Measurements from ENCODE around the gene NDRG2. TPM values are rescaled to one million over a fixed set of nuclear protein-coding genes. Genes with fewer than 3 reads are reported as not detected.
A peak's percentile ranks its signal among the peaks of the same experiment; 100 is the strongest.

Gene NDRG2
- total and polyA plus RNA-seq, 12 donors: 242 to 420 (median 293) TPM

GRCh38 chr14:21054768-21055145 lies 29.9 kb upstream of the NDRG2 start:
- Histone ChIP-seq H3K27ac (no peak overlapping the region), H3K9me3 (no peaks in the 10 kb centered on the region), H3K27me3 (no peaks in the 10 kb centered on the region), H3K4me1 (peaks cover 0 to 10% (median 0%) of the 10 kb centered on the region in 9 donors), H3K4me3 (no peak overlapping the region), H3K36me3 (no peaks in the 10 kb centered on the region)
- intact Hi-C loops (cut with DNase I): loop anchor here in 1 of 10 donors (10.0 kb wide), 1 partner anchor 510 kb away; no protein-coding TSS in a partner anchor
- DNase-seq (no peak), ATAC-seq (no peak)
- WGBS, 2 donors: 80 to 87% methylated on average over 4 of the region's 4 CpGs
- TF ChIP-seq, protein P1, sequence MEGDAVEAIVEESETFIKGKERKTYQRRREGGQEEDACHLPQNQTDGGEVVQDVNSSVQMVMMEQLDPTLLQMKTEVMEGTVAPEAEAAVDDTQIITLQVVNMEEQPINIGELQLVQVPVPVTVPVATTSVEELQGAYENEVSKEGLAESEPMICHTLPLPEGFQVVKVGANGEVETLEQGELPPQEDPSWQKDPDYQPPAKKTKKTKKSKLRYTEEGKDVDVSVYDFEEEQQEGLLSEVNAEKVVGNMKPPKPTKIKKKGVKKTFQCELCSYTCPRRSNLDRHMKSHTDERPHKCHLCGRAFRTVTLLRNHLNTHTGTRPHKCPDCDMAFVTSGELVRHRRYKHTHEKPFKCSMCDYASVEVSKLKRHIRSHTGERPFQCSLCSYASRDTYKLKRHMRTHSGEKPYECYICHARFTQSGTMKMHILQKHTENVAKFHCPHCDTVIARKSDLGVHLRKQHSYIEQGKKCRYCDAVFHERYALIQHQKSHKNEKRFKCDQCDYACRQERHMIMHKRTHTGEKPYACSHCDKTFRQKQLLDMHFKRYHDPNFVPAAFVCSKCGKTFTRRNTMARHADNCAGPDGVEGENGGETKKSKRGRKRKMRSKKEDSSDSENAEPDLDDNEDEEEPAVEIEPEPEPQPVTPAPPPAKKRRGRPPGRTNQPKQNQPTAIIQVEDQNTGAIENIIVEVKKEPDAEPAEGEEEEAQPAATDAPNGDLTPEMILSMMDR (IDR thresholded peaks at IDR 0.05): no peak

GRCh38 chr14:21054123-21054767 lies 29.4 kb upstream of the NDRG2 start:
- Histone ChIP-seq H3K27me3 (no peaks in the 10 kb centered on the region), H3K4me1 (peaks cover 0 to 10% (median 0%) of the 10 kb centered on the region in 9 donors), H3K36me3 (no peaks in the 10 kb centered on the region), H3K9me3 (no peaks in the 10 kb centered on the region), H3K27ac (no peak overlapping the region), H3K4me3 (no peak overlapping the region)
- WGBS, 2 donors: 74 to 83% methylated on average over 3 of the region's 3 CpGs
- ATAC-seq: peak in 1 of 8 donors; percentile 30
- TF ChIP-seq, protein P1 (IDR thresholded peaks at IDR 0.05): no peak
- intact Hi-C loops (cut with DNase I): loop anchor here in 1 of 10 donors (10.0 kb wide), 1 partner anchor 509 kb away; no protein-coding TSS in a partner anchor
- no peak for DNase-seq

DNA sequence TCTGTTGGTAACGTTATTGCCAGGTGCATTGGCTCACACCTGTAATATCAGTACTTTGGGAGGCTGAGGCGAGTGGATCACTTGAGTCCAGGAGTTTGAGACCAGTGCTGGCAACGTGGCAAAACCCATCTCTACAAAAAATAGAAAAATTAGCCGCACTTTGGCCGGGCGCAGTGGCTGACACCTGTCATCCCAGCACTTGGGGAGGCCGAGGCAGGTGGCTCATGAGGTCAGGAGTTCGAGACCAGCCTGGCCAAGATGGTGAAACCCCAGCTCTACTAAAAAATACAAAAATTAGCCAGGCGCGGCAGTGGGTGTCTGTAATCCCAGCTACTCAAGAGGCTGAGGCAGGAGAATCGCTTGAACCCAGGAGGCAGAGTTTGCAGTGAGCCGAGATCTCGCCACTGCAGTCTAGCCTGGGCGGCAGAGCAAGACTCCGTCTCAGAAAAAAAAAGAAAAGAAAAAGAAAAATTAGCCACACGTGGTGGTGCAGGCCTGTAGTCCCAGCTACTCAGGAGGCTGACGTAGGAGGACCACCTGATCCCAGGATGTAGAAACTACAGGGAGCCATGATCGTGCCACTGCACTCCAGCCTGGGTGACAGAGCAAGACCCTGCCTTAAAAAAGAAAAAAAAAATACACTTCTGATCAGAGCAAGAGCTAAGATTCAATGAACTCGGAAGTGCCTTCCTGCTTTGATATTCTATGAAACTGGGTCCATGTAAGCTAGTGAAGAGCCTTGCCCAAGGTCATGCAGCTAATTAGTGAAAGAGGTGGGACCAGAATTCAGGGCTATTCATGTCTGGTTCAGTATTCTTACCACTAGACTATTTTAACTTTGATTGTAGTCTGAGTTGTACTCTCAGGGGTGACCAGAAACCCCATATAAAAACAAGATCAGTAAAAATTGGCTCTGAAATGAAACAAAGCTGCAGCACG lies 28.6 kb upstream of the NDRG2 start:
- no peak for DNase-seq
- Histone ChIP-seq H3K36me3 (no peaks in the 10 kb centered on the region), H3K4me1 (peaks cover 0 to 16% (median 4%) of the 10 kb centered on the region in 9 donors), H3K9me3 (no peaks in the 10 kb centered on the region), H3K27me3 (no peaks in the 10 kb centered on the region), H3K4me3 (no peak overlapping the region), H3K27ac (no peak overlapping the region)
- 94% methylated on average over 20 of the region's 20 CpGs for WGBS, 2 donors
- no peak for ATAC-seq
- TF ChIP-seq, protein P1 (IDR thresholded peaks at IDR 0.05): no peak
- intact Hi-C loops (cut with DNase I): loop anchor here in 1 of 10 donors (10.0 kb wide), 1 partner anchor 509 kb away; no protein-coding TSS in a partner anchor

DNA sequence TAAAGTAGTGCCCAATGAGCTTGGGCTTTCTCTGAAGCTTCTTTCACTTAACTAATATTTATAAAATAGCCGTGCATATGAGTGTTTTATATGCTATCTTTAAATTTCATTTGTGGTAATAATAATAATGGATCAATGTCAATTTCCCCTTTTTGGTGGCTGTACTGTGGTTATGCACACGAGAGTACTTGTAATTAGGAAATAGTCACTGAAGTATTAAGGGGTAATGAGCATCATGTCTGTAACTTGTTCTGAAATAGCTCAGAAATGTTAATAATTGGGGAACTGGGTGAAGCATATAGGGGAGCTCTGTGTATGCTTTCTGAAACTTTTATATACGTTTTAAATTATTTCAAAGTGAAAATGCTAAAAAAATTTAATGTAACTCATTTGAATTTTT lies 25.7 kb upstream of the NDRG2 start:
- H3K36me3 ChIP-seq: no peaks in the 10 kb centered on the region
- intact Hi-C loops (cut with DNase I): loop anchor here in 1 of 10 donors (10.0 kb wide), 1 partner anchor 506 kb away; no protein-coding TSS in a partner anchor
- H3K9me3 ChIP-seq: no peaks in the 10 kb centered on the region
- H3K27me3 ChIP-seq: no peaks in the 10 kb centered on the region
- no peak overlapping the region for H3K27ac ChIP-seq
- 87 to 89% methylated on average over 3 of the region's 3 CpGs for WGBS, 2 donors
- no peak overlapping the region for H3K4me3 ChIP-seq
- DNase-seq (no peak), ATAC-seq (no peak)
- TF ChIP-seq, protein P1 (IDR thresholded peaks at IDR 0.05): no peak
- H3K4me1 ChIP-seq: peaks cover 0 to 12% (median 4%) of the 10 kb centered on the region in 9 donors

Data from heart right ventricle (tissue), 16 donors.